K562 (cell line): Measurements from ENCODE around the gene GLDN. TPM values are rescaled to one million over a fixed set of nuclear protein-coding genes. Genes with fewer than 3 reads are reported as not detected.

Source experiments
- BCLAF1 ChIP-seq, 2 experiments: fragments of 450-650 bp in 1 of 2; IDR thresholded peaks; 2 replicates each; pipeline ENCODE4 v1.6.1; 2011 to 2017; ENCODE audit warnings: low read depth in 2 of 2, antibody characterized with exemption in 1 of 2, borderline replicate concordance in 1 of 2, low read length in 1 of 2, mild to moderate bottlenecking in 1 of 2, mixed read lengths in 1 of 2; ENCODE audit not compliant: control insufficient read depth in 1 of 2
- FIP1L1 ChIP-seq: fragments of 200-400 bp; formaldehyde crosslinking; IDR thresholded peaks from 2 replicates; pipeline ENCODE4 v1.6.1; 2018; ENCODE audit warnings: mild to moderate bottlenecking, low read depth, low read length; ENCODE audit not compliant: poor library complexity, severe bottlenecking
- HBP1 ChIP-seq: fragments of 450-650 bp; formaldehyde crosslinking; IDR thresholded peaks from 2 replicates; pipeline ENCODE4 v1.4.0; 2022; ENCODE audit warnings: missing genetic modification characterization
- HNRNPLL ChIP-seq: fragments of 200-400 bp; formaldehyde crosslinking; IDR thresholded peaks from 2 replicates; pipeline ENCODE4 v1.6.1; 2017; ENCODE audit warnings: low read length, low read depth, mild to moderate bottlenecking; ENCODE audit not compliant: poor library complexity, severe bottlenecking
- MYBL2 ChIP-seq, 2 experiments: fragments of 450-650 bp in 1 of 2; sonication (generic) in 1 of 2; formaldehyde crosslinking in 1 of 2; IDR thresholded peaks; 2 replicates each; pipeline versions ENCODE4 v1.6.1 to v1.8.1; 2017 to 2022; ENCODE audit warnings: borderline replicate concordance in 1 of 2, inconsistent platforms in 1 of 2, low read depth in 1 of 2, mild to moderate bottlenecking in 1 of 2, missing genetic modification reagents in 1 of 2, moderate library complexity in 1 of 2
- NFXL1 ChIP-seq: fragments of 450-650 bp; formaldehyde crosslinking; IDR thresholded peaks from 2 replicates; pipeline ENCODE4 v1.4.0; 2021; ENCODE audit warnings: mild to moderate bottlenecking
- PHB2 ChIP-seq: fragments of 450-650 bp; IDR thresholded peaks from 2 replicates; pipeline ENCODE4 v1.6.1; 2017; ENCODE audit warnings: low read depth
- POLR2AphosphoS2 ChIP-seq: IDR thresholded peaks from 2 replicates; pipeline ENCODE4 v1.6.1; 2012; ENCODE audit warnings: low read length, improper control_type of control experiment
- SREBF1 ChIP-seq: fragments of 150-350 bp; IDR thresholded peaks from 2 replicates; pipeline ENCODE4 v1.6.1; 2014; ENCODE audit warnings: antibody characterized with exemption, low read depth, low read length, borderline replicate concordance
- TFAM ChIP-seq: fragments of 250-450 bp; sonication (Bioruptor Pico); conservative IDR thresholded peaks from 2 replicates; pipeline ENCODE4 v1.5.0; 2021; ENCODE audit warnings: mild to moderate bottlenecking, moderate library complexity
- ZNF165 ChIP-seq: fragments of 250-450 bp; sonication (Bioruptor Pico); IDR thresholded peaks from 2 replicates; pipeline ENCODE4 v1.4.0; 2020; ENCODE audit warnings: borderline replicate concordance
- microRNA-seq: library from miRNA; unstranded; fragments of <30 nt; microRNA quantifications from one replicate; pipeline ENCODE4, GENCODE V29; 2018; ENCODE audit warnings: borderline microRNAs expressed
- polyA plus RNA-seq, 8 experiments: library from polyadenylated mRNA; depleted of rRNA in 4 of 8; stranded (reverse) in 5 of 8; unstranded in 3 of 8; fragments of >200 nt; fragmentation: Nextera tagmentation in 2 of 8; fragmentation: Illumina TruSeq in 1 of 8; extraction: Ambion mirVana in 2 of 8; extraction: Trizol in 1 of 8; gene quantifications; 2 replicates each; pipeline versions ENCODE4 v1.2.1 to v1.2.3, GENCODE V29; 2011 to 2014; ENCODE audit warnings: inconsistent platforms in 1 of 8, missing spikeins in 1 of 8
- small RNA-seq: library from RNA; depleted of rRNA; stranded (forward); fragments of <200 nt; gene quantifications from one replicate; pipeline ENCODE3, GENCODE V24; 2014
- total RNA-seq, 7 experiments: library from RNA; depleted of rRNA in 6 of 7; stranded (reverse); fragments of >200 nt in 6 of 7; fragmentation: Illumina TruSeq in 2 of 7; extraction: Trizol in 2 of 7; gene quantifications; 2 replicates each; pipeline versions ENCODE4 v1.2.1 to v1.2.3, GENCODE V29; 2011 to 2021; ENCODE audit warnings: low replicate concordance in 1 of 7

Gene GLDN
- total and polyA plus RNA-seq, 9 of the 15 experiments (the other 6 are each of a cell fraction or from before 2014, with no cell fraction given): 0.05 to 0.33 (median 0.18) TPM

- no peak for TF ChIP-seq ZNF165 (CRISPR knock-in tag)
- TF ChIP-seq FIP1L1: no peak
- no peak for TF ChIP-seq NFXL1 (CRISPR knock-in tag)
- TF ChIP-seq BCLAF1 (IDR thresholded peaks at IDR 0.05; ENCODE audit: borderline replicate concordance in 1 of 2, control insufficient read depth in 1 of 2, low read depth in 2 of 2, low read length in 1 of 2): no peak
- no peak for TF ChIP-seq MYBL2 (IDR thresholded peaks at IDR 0.05; ENCODE audit: low read depth)
- no peak for TF ChIP-seq MYBL2 (CRISPR knock-in tag; IDR thresholded peaks at IDR 0.05; ENCODE audit: borderline replicate concordance)
- no peak for TF ChIP-seq TFAM (CRISPR knock-in tag)
- TF ChIP-seq HNRNPLL: no peak
- TF ChIP-seq SREBF1: no peak
- TF ChIP-seq POLR2AphosphoS2: no peak
- no peak for TF ChIP-seq PHB2
- no peak for TF ChIP-seq HBP1 (CRISPR knock-in tag)
- TF ChIP-seq, all 486 proteins: peak for 6
Observed at GRCh38 chr15:51450001-51450400, 108.5 kb downstream of the GLDN start (continued).

Small RNA genes within 50 kb of the gene (microRNA-seq; reads per million reads assigned to microRNA genes)
- gene MIR7973-1: not detected
- gene MIR7973-2: not detected

Small RNA genes within 50 kb of the gene (small RNA-seq; reads per million reads assigned to genes)
- gene AC020891.4 (not detected), gene MIR7973-1 (not detected)

Other genes with a start within 250 kb of the GLDN start
- not detected in 2 replicates for gene TNFAIP8L3, start 246.7 kb upstream of the GLDN start, total RNA-seq (2014; rRNA removed)
- not detected in 2 replicates for gene TNFAIP8L3, start 246.7 kb upstream of the GLDN start, total RNA-seq (2014; rRNA removed; fragmentation: Illumina TruSeq; extraction: Trizol)
- not detected in 2 replicates for gene TNFAIP8L3, start 246.7 kb upstream of the GLDN start, total RNA-seq (2015; rRNA removed; fragmentation: Illumina TruSeq; extraction: Trizol)
- gene TNFAIP8L3, start 246.7 kb upstream of the GLDN start, total RNA-seq (2021): 0.11 TPM in 1 of 2 replicates, not detected in the other
- gene TNFAIP8L3, start 246.7 kb upstream of the GLDN start, polyA plus RNA-seq (2011; rRNA removed): not detected in 2 replicates
- not detected in 2 replicates for gene TNFAIP8L3, start 246.7 kb upstream of the GLDN start, polyA plus RNA-seq (2014; fragmentation: Illumina TruSeq; extraction: Trizol)
- gene TNFAIP8L3, start 246.7 kb upstream of the GLDN start, polyA plus RNA-seq (2014; fragmentation: Nextera tagmentation; extraction: Ambion mirVana): under 1 TPM in 1 of 2 experiments, not detected in 1; 0.13 TPM
- gene TNFAIP8L3, start 246.7 kb upstream of the GLDN start, polyA plus RNA-seq (2014; rRNA removed): not detected in 2 replicates
- gene CYP19A1, start 3.1 kb upstream of the GLDN start, total RNA-seq (2014; rRNA removed): 0.16 TPM in 1 of 2 replicates, not detected in the other
- 0.35 TPM in 1 of 2 replicates, not detected in the other for gene CYP19A1, start 3.1 kb upstream of the GLDN start, total RNA-seq (2014; rRNA removed; fragmentation: Illumina TruSeq; extraction: Trizol)
- 0.18 TPM in 1 of 2 replicates, not detected in the other for gene CYP19A1, start 3.1 kb upstream of the GLDN start, total RNA-seq (2015; rRNA removed; fragmentation: Illumina TruSeq; extraction: Trizol)
- 0.44 and 1.6 TPM in 2 replicates for gene CYP19A1, start 3.1 kb upstream of the GLDN start, total RNA-seq (2021)
- 0.03 and 0.50 TPM in 2 replicates for gene CYP19A1, start 3.1 kb upstream of the GLDN start, polyA plus RNA-seq (2011; rRNA removed)
- gene CYP19A1, start 3.1 kb upstream of the GLDN start, polyA plus RNA-seq (2014; fragmentation: Illumina TruSeq; extraction: Trizol): 0.16 and 0.43 TPM in 2 replicates
- under 1 TPM; 0.55 to 0.63 TPM for gene CYP19A1, start 3.1 kb upstream of the GLDN start, polyA plus RNA-seq (2014; fragmentation: Nextera tagmentation; extraction: Ambion mirVana)
- gene CYP19A1, start 3.1 kb upstream of the GLDN start, polyA plus RNA-seq (2014; rRNA removed): not detected in 2 replicates